Measurements from ENCODE around the gene PKHD1. TPM values are rescaled to one million over a fixed set of nuclear protein-coding genes. Genes with fewer than 3 reads are reported as not detected.

Gene PKHD1
- total RNA-seq, 1 donor from 2014 or later: 0.32 TPM

DNA sequence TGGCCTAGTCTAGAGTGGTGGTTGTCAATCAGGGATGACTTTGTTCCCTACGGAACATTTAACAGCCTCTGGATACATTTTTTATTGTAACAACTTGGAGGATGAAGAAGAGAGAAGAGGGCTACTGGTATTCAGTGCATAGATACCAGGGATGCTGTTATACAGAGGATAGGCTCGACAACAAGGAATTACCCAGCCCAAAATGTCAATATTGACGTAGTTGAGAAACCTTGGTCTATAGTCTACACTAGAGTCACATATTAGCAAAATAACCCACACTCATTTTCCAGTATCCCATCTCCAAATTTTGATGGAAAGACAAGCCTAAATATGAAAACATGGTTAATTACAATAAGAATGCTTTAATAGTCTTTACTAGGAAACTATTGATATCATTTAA lies 195.1 kb downstream of the PKHD1 start:
- intact Hi-C loops (cut with DNase I): no loop called here
- ATAC-seq: no peak

DNA sequence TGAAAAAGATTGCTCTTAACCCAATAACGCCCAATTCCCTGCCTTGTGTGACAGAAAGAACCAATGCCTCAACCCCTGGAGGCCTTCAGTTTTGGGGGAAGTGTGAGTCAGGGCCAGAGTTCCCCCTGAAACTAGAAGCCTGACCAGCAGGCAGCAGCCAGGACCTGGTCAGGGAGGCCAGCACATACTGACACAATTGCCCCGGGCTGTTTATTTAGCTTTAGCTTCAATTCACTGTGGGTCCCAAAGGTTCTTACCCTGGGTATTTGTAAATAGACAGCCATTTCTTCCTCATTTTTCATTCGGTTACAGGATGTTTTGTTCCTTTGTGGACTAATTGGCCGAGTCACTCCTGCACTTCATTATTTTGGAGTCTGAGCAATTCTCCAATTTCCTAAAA lies 195.6 kb downstream of the PKHD1 start:
- Histone ChIP-seq H3K36me3 (no peaks in the 10 kb centered on the region), H3K4me1 (no peaks in the 10 kb centered on the region), H3K9me3 (no peaks in the 10 kb centered on the region), H3K27ac (no peak overlapping the region), H3K27me3 (no peaks in the 10 kb centered on the region), H3K4me3 (no peak overlapping the region)
- TF ChIP-seq, protein P1, sequence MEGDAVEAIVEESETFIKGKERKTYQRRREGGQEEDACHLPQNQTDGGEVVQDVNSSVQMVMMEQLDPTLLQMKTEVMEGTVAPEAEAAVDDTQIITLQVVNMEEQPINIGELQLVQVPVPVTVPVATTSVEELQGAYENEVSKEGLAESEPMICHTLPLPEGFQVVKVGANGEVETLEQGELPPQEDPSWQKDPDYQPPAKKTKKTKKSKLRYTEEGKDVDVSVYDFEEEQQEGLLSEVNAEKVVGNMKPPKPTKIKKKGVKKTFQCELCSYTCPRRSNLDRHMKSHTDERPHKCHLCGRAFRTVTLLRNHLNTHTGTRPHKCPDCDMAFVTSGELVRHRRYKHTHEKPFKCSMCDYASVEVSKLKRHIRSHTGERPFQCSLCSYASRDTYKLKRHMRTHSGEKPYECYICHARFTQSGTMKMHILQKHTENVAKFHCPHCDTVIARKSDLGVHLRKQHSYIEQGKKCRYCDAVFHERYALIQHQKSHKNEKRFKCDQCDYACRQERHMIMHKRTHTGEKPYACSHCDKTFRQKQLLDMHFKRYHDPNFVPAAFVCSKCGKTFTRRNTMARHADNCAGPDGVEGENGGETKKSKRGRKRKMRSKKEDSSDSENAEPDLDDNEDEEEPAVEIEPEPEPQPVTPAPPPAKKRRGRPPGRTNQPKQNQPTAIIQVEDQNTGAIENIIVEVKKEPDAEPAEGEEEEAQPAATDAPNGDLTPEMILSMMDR (IDR thresholded peaks at IDR 0.05): no peak
- ATAC-seq (no peak), DNase-seq (no peak)
- intact Hi-C loops (cut with DNase I): no loop called here

More for the DNA sequence above, 195.1 kb downstream of the PKHD1 start:
- Histone ChIP-seq H3K36me3 (no peaks in the 10 kb centered on the region), H3K27me3 (no peaks in the 10 kb centered on the region), H3K4me1 (no peaks in the 10 kb centered on the region), H3K4me3 (no peak overlapping the region), H3K9me3 (no peaks in the 10 kb centered on the region), H3K27ac (no peak overlapping the region)
- no peak for DNase-seq
- TF ChIP-seq, protein P1 (IDR thresholded peaks at IDR 0.05): no peak

DNA sequence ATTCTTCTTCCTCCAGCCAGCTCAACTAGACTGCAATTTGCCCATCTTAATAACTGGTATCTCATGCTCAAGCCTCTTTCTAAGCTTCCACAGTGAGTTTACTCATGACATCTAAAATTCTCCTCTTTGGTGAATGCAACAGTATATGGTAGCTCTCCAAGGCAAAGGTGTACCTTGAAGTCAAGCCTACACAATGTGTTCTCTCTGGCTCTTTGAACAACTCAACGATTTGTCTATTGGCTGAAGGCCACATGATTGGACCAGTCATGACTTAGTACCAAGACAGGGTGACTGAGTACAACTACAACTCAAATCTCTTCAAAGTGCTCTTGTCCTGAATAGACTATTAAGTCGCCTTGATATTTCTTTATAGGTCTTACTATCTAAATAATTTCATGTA lies 199.6 kb downstream of the PKHD1 start:
- no peaks in the 10 kb centered on the region for H3K27me3 ChIP-seq
- H3K36me3 ChIP-seq: no peaks in the 10 kb centered on the region
- H3K9me3 ChIP-seq: no peaks in the 10 kb centered on the region
- DNase-seq (no peak), ATAC-seq (no peak)
- TF ChIP-seq, protein P1 (IDR thresholded peaks at IDR 0.05): no peak
- no peak overlapping the region for H3K4me3 ChIP-seq
- H3K4me1 ChIP-seq: no peaks in the 10 kb centered on the region
- no peak overlapping the region for H3K27ac ChIP-seq
- intact Hi-C loops (cut with DNase I): no loop called here

DNA sequence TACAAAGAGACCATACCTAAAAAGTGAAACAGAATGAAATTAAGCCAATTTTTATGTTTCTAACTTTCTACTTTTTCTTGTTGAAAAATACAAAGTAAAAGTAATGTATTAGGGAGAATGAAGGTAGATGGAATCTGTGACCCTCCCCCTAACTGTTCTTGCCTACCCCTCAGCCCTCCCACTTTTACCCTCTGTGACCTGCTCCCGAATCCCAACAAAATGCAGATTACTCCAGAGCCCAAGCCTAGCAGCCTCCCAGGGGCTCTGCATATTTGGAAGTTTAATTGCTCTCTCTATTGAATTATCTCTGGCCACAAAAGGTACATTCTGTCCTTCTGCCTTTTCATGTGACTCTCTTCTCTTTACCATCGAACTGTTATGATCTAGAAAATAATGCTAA lies 201.5 kb downstream of the PKHD1 start:
- TF ChIP-seq, protein P1 (IDR thresholded peaks at IDR 0.05): no peak
- H3K36me3 ChIP-seq: no peaks in the 10 kb centered on the region
- no peaks in the 10 kb centered on the region for H3K4me1 ChIP-seq
- DNase-seq: no peak
- no peak overlapping the region for H3K4me3 ChIP-seq
- intact Hi-C loops (cut with DNase I): no loop called here
- ATAC-seq: no peak
- H3K27me3 ChIP-seq: no peaks in the 10 kb centered on the region
- no peaks in the 10 kb centered on the region for H3K9me3 ChIP-seq
- H3K27ac ChIP-seq: no peak overlapping the region

DNA sequence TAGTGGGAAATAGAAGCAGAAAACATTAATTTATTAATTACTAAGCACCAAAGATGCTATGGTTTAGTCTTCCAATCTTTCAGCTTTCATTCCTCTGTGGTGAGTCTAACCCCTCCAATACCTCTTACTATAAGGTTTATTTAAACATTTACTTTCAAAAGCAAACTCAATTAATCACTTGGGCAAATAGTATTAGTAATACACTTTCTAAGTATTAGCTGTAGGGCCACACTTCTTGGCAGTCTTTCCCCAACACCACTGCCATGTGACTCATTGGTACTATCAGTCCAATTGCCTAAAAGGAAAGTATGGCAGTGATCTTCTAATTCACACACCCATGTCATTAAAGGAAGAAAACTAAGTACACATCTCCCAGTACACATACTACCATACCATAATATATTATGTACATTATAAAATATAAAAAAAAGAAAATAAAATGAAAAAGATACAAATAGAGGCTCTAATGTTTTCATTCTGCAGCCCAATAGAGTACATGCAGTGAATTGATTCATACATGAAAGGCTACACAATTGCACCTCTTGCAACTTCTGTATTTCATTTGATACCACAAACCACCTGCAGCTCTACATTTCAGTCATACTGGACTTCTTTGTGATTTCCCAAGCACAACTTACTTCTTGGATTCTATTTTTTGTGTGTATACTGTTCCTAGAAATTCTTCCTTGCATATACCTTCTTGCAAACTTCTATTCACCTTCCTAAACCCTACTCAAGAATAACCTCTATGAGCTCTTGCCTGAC lies 218.6 kb downstream of the PKHD1 start:
- TF ChIP-seq, protein P1 (IDR thresholded peaks at IDR 0.05): no peak
- DNase-seq (no peak), ATAC-seq (no peak)
- H3K4me3 ChIP-seq: no peak overlapping the region
- no peaks in the 10 kb centered on the region for H3K9me3 ChIP-seq
- H3K4me1 ChIP-seq: no peaks in the 10 kb centered on the region
- H3K36me3 ChIP-seq: no peaks in the 10 kb centered on the region
- intact Hi-C loops (cut with DNase I): no loop called here
- no peak overlapping the region for H3K27ac ChIP-seq
- H3K27me3 ChIP-seq: no peaks in the 10 kb centered on the region
